Ishikawa (cell line): ENCODE data around the gene VPS37B.

Experiments used
- EGR1 ChIP-seq: IDR thresholded peaks from 2 replicates; pipeline ENCODE4 v1.6.1; 2012
- EP300 ChIP-seq: IDR thresholded peaks from 2 replicates; pipeline ENCODE4 v1.6.1; 2012; ENCODE audit warnings: borderline replicate concordance
- FOXM1 ChIP-seq: IDR thresholded peaks from 2 replicates; pipeline ENCODE4 v1.6.1; 2012; ENCODE audit warnings: low read depth, borderline replicate concordance
- RAD21 ChIP-seq: IDR thresholded peaks from 2 replicates; pipeline ENCODE4 v1.6.1; 2012; ENCODE audit warnings: low read depth
- YY1 ChIP-seq: IDR thresholded peaks from 2 replicates; pipeline ENCODE4 v1.6.1; 2012; ENCODE audit warnings: low read depth
- TF ChIP-seq, protein P1 (sequence below): IDR thresholded peaks from 2 replicates; pipeline ENCODE4 v1.6.1; 2012; ENCODE audit warnings: low read depth, mild to moderate bottlenecking

- TF ChIP-seq EGR1: no peak
- TF ChIP-seq EP300: no peak
- TF ChIP-seq, protein P1, sequence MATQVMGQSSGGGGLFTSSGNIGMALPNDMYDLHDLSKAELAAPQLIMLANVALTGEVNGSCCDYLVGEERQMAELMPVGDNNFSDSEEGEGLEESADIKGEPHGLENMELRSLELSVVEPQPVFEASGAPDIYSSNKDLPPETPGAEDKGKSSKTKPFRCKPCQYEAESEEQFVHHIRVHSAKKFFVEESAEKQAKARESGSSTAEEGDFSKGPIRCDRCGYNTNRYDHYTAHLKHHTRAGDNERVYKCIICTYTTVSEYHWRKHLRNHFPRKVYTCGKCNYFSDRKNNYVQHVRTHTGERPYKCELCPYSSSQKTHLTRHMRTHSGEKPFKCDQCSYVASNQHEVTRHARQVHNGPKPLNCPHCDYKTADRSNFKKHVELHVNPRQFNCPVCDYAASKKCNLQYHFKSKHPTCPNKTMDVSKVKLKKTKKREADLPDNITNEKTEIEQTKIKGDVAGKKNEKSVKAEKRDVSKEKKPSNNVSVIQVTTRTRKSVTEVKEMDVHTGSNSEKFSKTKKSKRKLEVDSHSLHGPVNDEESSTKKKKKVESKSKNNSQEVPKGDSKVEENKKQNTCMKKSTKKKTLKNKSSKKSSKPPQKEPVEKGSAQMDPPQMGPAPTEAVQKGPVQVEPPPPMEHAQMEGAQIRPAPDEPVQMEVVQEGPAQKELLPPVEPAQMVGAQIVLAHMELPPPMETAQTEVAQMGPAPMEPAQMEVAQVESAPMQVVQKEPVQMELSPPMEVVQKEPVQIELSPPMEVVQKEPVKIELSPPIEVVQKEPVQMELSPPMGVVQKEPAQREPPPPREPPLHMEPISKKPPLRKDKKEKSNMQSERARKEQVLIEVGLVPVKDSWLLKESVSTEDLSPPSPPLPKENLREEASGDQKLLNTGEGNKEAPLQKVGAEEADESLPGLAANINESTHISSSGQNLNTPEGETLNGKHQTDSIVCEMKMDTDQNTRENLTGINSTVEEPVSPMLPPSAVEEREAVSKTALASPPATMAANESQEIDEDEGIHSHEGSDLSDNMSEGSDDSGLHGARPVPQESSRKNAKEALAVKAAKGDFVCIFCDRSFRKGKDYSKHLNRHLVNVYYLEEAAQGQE: no peak
- TF ChIP-seq YY1: no peak
- TF ChIP-seq RAD21: no peak
- no peak for TF ChIP-seq FOXM1
These were observed 36.3 kb upstream of the VPS37B start for GRCh38 chr12:122932207-122932606.
